ENCODE data around the gene SLC25A19. TPM values are rescaled to one million over a fixed set of nuclear protein-coding genes. Genes with fewer than 3 reads are reported as not detected.

The SLC25A19 gene
- total and polyA plus RNA-seq, 9 of the 15 experiments (the other 6 are each of a cell fraction or from before 2014, with no cell fraction given), result 33.4 to 76.6 (median 55.3) TPM

DNA sequence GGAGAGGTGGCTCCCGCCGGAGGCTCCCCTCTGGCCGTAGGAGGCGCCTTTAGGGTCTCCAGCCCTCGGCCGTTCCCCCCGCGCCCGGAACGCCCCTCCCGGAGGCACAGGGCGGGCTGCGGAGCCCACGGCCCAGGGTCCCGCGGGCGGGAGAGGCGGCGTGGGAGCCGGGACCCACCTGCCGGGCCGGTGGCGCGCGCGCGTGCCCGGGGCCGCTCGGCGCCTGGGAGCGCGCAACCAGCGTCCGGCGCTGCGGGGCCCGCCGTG, 18.3 kb downstream of the SLC25A19 start, which contains the start of gene MIF4GD (continued):
- TF ChIP-seq, protein P1, sequence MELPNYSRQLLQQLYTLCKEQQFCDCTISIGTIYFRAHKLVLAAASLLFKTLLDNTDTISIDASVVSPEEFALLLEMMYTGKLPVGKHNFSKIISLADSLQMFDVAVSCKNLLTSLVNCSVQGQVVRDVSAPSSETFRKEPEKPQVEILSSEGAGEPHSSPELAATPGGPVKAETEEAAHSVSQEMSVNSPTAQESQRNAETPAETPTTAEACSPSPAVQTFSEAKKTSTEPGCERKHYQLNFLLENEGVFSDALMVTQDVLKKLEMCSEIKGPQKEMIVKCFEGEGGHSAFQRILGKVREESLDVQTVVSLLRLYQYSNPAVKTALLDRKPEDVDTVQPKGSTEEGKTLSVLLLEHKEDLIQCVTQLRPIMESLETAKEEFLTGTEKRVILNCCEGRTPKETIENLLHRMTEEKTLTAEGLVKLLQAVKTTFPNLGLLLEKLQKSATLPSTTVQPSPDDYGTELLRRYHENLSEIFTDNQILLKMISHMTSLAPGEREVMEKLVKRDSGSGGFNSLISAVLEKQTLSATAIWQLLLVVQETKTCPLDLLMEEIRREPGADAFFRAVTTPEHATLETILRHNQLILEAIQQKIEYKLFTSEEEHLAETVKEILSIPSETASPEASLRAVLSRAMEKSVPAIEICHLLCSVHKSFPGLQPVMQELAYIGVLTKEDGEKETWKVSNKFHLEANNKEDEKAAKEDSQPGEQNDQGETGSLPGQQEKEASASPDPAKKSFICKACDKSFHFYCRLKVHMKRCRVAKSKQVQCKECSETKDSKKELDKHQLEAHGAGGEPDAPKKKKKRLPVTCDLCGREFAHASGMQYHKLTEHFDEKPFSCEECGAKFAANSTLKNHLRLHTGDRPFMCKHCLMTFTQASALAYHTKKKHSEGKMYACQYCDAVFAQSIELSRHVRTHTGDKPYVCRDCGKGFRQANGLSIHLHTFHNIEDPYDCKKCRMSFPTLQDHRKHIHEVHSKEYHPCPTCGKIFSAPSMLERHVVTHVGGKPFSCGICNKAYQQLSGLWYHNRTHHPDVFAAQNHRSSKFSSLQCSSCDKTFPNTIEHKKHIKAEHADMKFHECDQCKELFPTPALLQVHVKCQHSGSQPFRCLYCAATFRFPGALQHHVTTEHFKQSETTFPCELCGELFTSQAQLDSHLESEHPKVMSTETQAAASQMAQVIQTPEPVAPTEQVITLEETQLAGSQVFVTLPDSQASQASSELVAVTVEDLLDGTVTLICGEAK (IDR thresholded peaks at IDR 0.05), result no peak
- TF ChIP-seq, protein P1 (CRISPR knock-in tag; IDR thresholded peaks at IDR 0.05), result 0 out of 2 replicates have a peak, but pooled peaks have one; percentile 5
- TF ChIP-seq, protein P2, sequence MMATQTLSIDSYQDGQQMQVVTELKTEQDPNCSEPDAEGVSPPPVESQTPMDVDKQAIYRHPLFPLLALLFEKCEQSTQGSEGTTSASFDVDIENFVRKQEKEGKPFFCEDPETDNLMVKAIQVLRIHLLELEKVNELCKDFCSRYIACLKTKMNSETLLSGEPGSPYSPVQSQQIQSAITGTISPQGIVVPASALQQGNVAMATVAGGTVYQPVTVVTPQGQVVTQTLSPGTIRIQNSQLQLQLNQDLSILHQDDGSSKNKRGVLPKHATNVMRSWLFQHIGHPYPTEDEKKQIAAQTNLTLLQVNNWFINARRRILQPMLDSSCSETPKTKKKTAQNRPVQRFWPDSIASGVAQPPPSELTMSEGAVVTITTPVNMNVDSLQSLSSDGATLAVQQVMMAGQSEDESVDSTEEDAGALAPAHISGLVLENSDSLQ (IDR thresholded peaks at IDR 0.05), result no peak
- TF ChIP-seq SMARCC2 (IDR thresholded peaks at IDR 0.05; ENCODE audit: low read depth) (no peak), SAFB (IDR thresholded peaks at IDR 0.05; ENCODE audit: borderline replicate concordance, low read depth, low read length) (no peak), GATAD2A (IDR thresholded peaks at IDR 0.05) (no peak), POLR2G (IDR thresholded peaks at IDR 0.05; ENCODE audit: low read depth, low read length) (peak; percentile 68), ZFX (CRISPR knock-in tag; IDR thresholded peaks at IDR 0.05) (peak; percentile 66; the same call in 1 of the 2 replicates), ZNF75A (CRISPR knock-in tag; IDR thresholded peaks at IDR 0.05) (no peak), POLR2H (tag; IDR thresholded peaks at IDR 0.05; ENCODE audit: low read depth) (no peak), HOXB6 (CRISPR knock-in tag; IDR thresholded peaks at IDR 0.05; ENCODE audit: borderline replicate concordance) (no peak), NRF1 (conservative IDR thresholded peaks at IDR 0.05 in 1 of 2, IDR thresholded peaks at IDR 0.05 in 1 of 2) (peak in 1 of 2 experiments; percentile 58; a peak in 3 of 4 replicates), SRSF3 (IDR thresholded peaks at IDR 0.05; ENCODE audit: insufficient read depth, low read length) (no peak), ZNF583 (CRISPR knock-in tag; IDR thresholded peaks at IDR 0.05) (peak; percentile 50), TEAD4 (IDR thresholded peaks at IDR 0.05; ENCODE audit: low read length) (no peak), TEAD4 (CRISPR knock-in tag; IDR thresholded peaks at IDR 0.05; ENCODE audit: borderline replicate concordance) (no peak), KAT7 (CRISPR knock-in tag; IDR thresholded peaks at IDR 0.05; ENCODE audit: borderline replicate concordance) (no peak), FOSL1 (tag; conservative IDR thresholded peaks at IDR 0.05) (no peak), PHF21A (IDR thresholded peaks at IDR 0.05; ENCODE audit: borderline replicate concordance, low read depth) (no peak)
- TF ChIP-seq, protein P3, sequence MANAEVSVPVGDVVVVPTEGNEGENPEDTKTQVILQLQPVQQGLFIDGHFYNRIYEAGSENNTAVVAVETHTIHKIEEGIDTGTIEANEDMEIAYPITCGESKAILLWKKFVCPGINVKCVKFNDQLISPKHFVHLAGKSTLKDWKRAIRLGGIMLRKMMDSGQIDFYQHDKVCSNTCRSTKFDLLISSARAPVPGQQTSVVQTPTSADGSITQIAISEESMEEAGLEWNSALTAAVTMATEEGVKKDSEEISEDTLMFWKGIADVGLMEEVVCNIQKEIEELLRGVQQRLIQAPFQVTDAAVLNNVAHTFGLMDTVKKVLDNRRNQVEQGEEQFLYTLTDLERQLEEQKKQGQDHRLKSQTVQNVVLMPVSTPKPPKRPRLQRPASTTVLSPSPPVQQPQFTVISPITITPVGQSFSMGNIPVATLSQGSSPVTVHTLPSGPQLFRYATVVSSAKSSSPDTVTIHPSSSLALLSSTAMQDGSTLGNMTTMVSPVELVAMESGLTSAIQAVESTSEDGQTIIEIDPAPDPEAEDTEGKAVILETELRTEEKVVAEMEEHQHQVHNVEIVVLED (CRISPR knock-in tag; IDR thresholded peaks at IDR 0.05), result no peak
